Sigmoid colon (tissue), 4 donors: ENCODE measurements around the gene PTPRE.

ENCODE experiments used
- POLR2AphosphoS5 ChIP-seq, 4 donors: sonication (generic); formaldehyde crosslinking; IDR thresholded peaks; one replicate each; pipeline ENCODE4 v1.6.1; 2017; ENCODE audit warnings: antibody characterized with exemption in 4 of 4
- TF ChIP-seq, protein P1 (sequence below), 4 experiments: fragments of 450-650 bp in 3 of 4; fragments of 200-600 bp in 1 of 4; IDR thresholded peaks; one replicate each; pipeline ENCODE4 v1.5.1; 2016 to 2019; ENCODE audit warnings: antibody characterized with exemption in 4 of 4, mild to moderate bottlenecking in 3 of 4, moderate library complexity in 2 of 4

DNA sequence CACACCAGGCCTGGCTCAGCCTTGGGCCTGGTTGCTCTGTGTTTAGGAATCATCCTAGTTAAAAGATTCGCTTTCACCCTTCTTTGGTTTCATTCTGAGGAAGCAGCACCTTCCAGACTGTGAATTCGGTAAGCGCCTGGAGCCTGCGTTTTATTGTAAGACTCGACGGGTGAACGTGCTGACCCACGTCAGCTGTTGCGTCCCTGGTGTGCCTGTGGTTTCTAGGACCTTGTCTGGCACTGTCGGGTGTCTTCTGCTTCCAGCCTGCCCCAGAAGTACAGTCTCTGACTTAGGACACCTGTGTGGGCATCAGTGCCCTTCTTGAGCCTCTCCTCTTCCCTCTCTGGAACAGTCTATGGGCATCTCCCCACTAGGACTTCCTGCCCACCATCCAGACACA, 193.0 kb downstream of the PTPRE start:
- TF ChIP-seq, protein P1, sequence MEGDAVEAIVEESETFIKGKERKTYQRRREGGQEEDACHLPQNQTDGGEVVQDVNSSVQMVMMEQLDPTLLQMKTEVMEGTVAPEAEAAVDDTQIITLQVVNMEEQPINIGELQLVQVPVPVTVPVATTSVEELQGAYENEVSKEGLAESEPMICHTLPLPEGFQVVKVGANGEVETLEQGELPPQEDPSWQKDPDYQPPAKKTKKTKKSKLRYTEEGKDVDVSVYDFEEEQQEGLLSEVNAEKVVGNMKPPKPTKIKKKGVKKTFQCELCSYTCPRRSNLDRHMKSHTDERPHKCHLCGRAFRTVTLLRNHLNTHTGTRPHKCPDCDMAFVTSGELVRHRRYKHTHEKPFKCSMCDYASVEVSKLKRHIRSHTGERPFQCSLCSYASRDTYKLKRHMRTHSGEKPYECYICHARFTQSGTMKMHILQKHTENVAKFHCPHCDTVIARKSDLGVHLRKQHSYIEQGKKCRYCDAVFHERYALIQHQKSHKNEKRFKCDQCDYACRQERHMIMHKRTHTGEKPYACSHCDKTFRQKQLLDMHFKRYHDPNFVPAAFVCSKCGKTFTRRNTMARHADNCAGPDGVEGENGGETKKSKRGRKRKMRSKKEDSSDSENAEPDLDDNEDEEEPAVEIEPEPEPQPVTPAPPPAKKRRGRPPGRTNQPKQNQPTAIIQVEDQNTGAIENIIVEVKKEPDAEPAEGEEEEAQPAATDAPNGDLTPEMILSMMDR (IDR thresholded peaks at IDR 0.05), result no peak
- no peak for TF ChIP-seq POLR2AphosphoS5 (IDR thresholded peaks at IDR 0.05)
